HCT116 (cell line): ENCODE data around the gene AXDND1. TPM values are rescaled to one million over a fixed set of nuclear protein-coding genes. Genes with fewer than 3 reads are reported as not detected.

Experiments used
- ATAC-seq: fragments of 200-7000 bp; cut with Tn5 transposase; 2 replicates; pipeline ENCODE4 v1.9.1; 2020; ENCODE audit warnings: mild to moderate bottlenecking, moderate library complexity
- BruUV-seq: library from RNA; stranded (reverse); fragments of 400-500 nt; replicated peaks from 2 replicates; lab custom pipeline; 2021; lab: Mats Ljungman, UMichigan
- CTCF ChIA-PET: fragments of 300-600 bp; sonication (Branson Sonifier 250); formaldehyde crosslinking; loops from one replicate; lab custom pipeline; 2021; ENCODE audit warnings: antibody characterized with exemption; lab: Charles Lee
- POLR2A ChIA-PET: fragments of 300-600, 350-600 bp; sonication (Branson Sonifier 250); formaldehyde crosslinking; loops from one replicate; lab custom pipeline; 2021; ENCODE audit warnings: antibody characterized with exemption; lab: Charles Lee
- RAD21 ChIA-PET, 2 experiments: fragments of 300-600 bp; sonication (Branson Sonifier 250); formaldehyde crosslinking; loops; one replicate each; lab custom pipeline; 2023; ENCODE audit warnings: low total read pairs in 2 of 2; ENCODE audit not compliant: uncharacterized antibody in 2 of 2, unreplicated experiment in 2 of 2, low non-redundant PET in 1 of 2; lab: Charles Lee
- DNase-seq: peaks from one replicate; pipeline ENCODE4 v3.0.0-alpha.2; 2010; ENCODE audit warnings: low read depth, low spot score
- H2AFZ ChIP-seq: fragments of 200-600 bp; shearing (Covaris generic), sonication (generic); 2 replicates; pipeline ENCODE4 v1.6.1; 2017; ENCODE audit warnings: low read depth, mixed run types, mixed read lengths, antibody characterized with exemption, low read length; ENCODE audit not compliant: poor library complexity, severe bottlenecking
- H3K27ac ChIP-seq: 2 replicates; pipeline ENCODE4 v1.5.1; 2012; ENCODE audit warnings: low read depth, low read length
- H3K27me3 ChIP-seq: fragments of 200-600 bp; sonication (generic); 2 replicates; pipeline ENCODE4 v1.6.1; 2016; ENCODE audit warnings: mixed run types, low read length, mixed read lengths; ENCODE audit not compliant: insufficient read depth
- H3K36me3 ChIP-seq, 2 experiments: fragments of 200-500 bp in 1 of 2; fragments of 200-600 bp in 1 of 2; sonication (Bioruptor generic) in 1 of 2; sonication (generic) in 1 of 2; 2 replicates each; pipeline versions ENCODE4 v1.5.1 to v1.6.1; 2014 to 2016; ENCODE audit warnings: low read length in 2 of 2, inconsistent platforms in 1 of 2, mixed read lengths in 1 of 2, mixed run types in 1 of 2; ENCODE audit not compliant: insufficient read depth in 2 of 2, control insufficient read depth in 1 of 2
- H3K4me1 ChIP-seq, 2 experiments: fragments of 200-600 bp in 1 of 2; sonication (generic) in 1 of 2; 2 replicates each; pipeline versions ENCODE4 v1.5.1 to v1.6.1; 2012 to 2017; ENCODE audit warnings: low read length in 2 of 2, inconsistent platforms in 1 of 2, mild to moderate bottlenecking in 1 of 2, mixed read lengths in 1 of 2, mixed run types in 1 of 2, moderate library complexity in 1 of 2; ENCODE audit not compliant: insufficient read depth in 2 of 2, control insufficient read depth in 1 of 2
- H3K4me2 ChIP-seq: fragments of 200-600 bp; sonication (generic); 2 replicates; pipeline ENCODE4 v1.6.1; 2017; ENCODE audit warnings: mixed run types, low read length, mixed read lengths
- H3K4me3 ChIP-seq, 2 experiments: fragments of 200-600 bp in 1 of 2; sonication (generic) in 1 of 2; replicated peaks in 1 of 2; 2 replicates each; pipeline ENCODE4 v1.5.1; 2011 to 2016; ENCODE audit warnings: low read length in 2 of 2, control low read depth in 1 of 2, low read depth in 1 of 2, mild to moderate bottlenecking in 1 of 2, mixed read lengths in 1 of 2, mixed run types in 1 of 2
- H3K79me2 ChIP-seq: fragments of 200-600 bp; sonication (generic); 2 replicates; pipeline ENCODE4 v1.6.1; 2017; ENCODE audit warnings: mild to moderate bottlenecking, mixed run types, low read length, moderate library complexity, mixed read lengths; ENCODE audit not compliant: insufficient read depth
- H3K9ac ChIP-seq: fragments of 200-600 bp; sonication (generic); 2 replicates; pipeline ENCODE4 v1.6.1; 2016; ENCODE audit warnings: low read length, mixed read lengths
- H3K9me2 ChIP-seq: fragments of 200-600 bp; sonication (generic), shearing (Covaris generic); 2 replicates; pipeline ENCODE4 v1.6.1; 2017; ENCODE audit warnings: mixed run types, mild to moderate bottlenecking, moderate library complexity; ENCODE audit not compliant: insufficient read depth
- H3K9me3 ChIP-seq, 2 experiments: fragments of 200-500 bp in 1 of 2; fragments of 200-600 bp in 1 of 2; sonication (Bioruptor generic) in 1 of 2; sonication (generic) in 1 of 2; 2 replicates each; pipeline ENCODE4 v1.6.1; 2014 to 2017; ENCODE audit warnings: low read length in 2 of 2, mixed read lengths in 2 of 2, inconsistent platforms in 1 of 2, low read depth in 1 of 2, mild to moderate bottlenecking in 1 of 2, mixed run types in 1 of 2, moderate library complexity in 1 of 2; ENCODE audit not compliant: control insufficient read depth in 1 of 2, insufficient read depth in 1 of 2
- H4K20me1 ChIP-seq: fragments of 200-600 bp; sonication (generic), shearing (Covaris generic); 2 replicates; pipeline ENCODE4 v1.6.1; 2017; ENCODE audit warnings: mixed run types, mild to moderate bottlenecking, moderate library complexity; ENCODE audit not compliant: insufficient read depth
- CBX3 ChIP-seq: IDR thresholded peaks from 2 replicates; pipeline ENCODE4 v1.6.1; 2012; ENCODE audit warnings: low read depth
- CEBPB ChIP-seq: IDR thresholded peaks from 2 replicates; pipeline ENCODE4 v1.6.1; 2012; ENCODE audit warnings: low read depth
- EGR1 ChIP-seq: IDR thresholded peaks from 2 replicates; pipeline ENCODE4 v1.6.1; 2012; ENCODE audit warnings: low read depth
- ELF1 ChIP-seq: IDR thresholded peaks from 2 replicates; pipeline ENCODE4 v1.6.1; 2012; ENCODE audit warnings: low read depth, borderline replicate concordance
- EZH2 ChIP-seq: fragments of 200-600 bp; sonication (generic); IDR thresholded peaks from 2 replicates; pipeline ENCODE4 v1.6.1; 2017; ENCODE audit warnings: antibody characterized with exemption, mixed run types
- EZH2phosphoT487 ChIP-seq: fragments of 200-600 bp; IDR thresholded peaks from 2 replicates; pipeline ENCODE4 v1.6.1; 2018; ENCODE audit warnings: antibody characterized with exemption, borderline replicate concordance
- JUND ChIP-seq: IDR thresholded peaks from 2 replicates; pipeline ENCODE4 v1.6.1; 2012
- POLR2A ChIP-seq: IDR thresholded peaks from 2 replicates; pipeline ENCODE4 v1.7.0; 2011; ENCODE audit warnings: borderline replicate concordance; ENCODE audit not compliant: insufficient read depth, insufficient read length; ENCODE audit errors: extremely low read depth
- POLR2AphosphoS5 ChIP-seq: IDR thresholded peaks from 2 replicates; pipeline ENCODE4 v1.6.1; 2011; ENCODE audit warnings: mild to moderate bottlenecking, low read depth, low read length, moderate library complexity
- SP1 ChIP-seq: IDR thresholded peaks from 2 replicates; pipeline ENCODE4 v1.6.1; 2012; ENCODE audit warnings: low read depth
- TCF7L2 ChIP-seq: IDR thresholded peaks from 2 replicates; pipeline ENCODE4 v1.7.0; 2011; ENCODE audit warnings: borderline replicate concordance, inconsistent platforms; ENCODE audit not compliant: insufficient read depth, insufficient read length; ENCODE audit errors: extremely low read depth
- YY1 ChIP-seq: IDR thresholded peaks from 2 replicates; pipeline ENCODE4 v1.6.1; 2011; ENCODE audit warnings: low read length, low read depth, moderate library complexity, mild to moderate bottlenecking; ENCODE audit not compliant: insufficient replicate concordance; ENCODE audit errors: extremely low read depth
- ZFX ChIP-seq: fragments of 450-650 bp; IDR thresholded peaks from 2 replicates; pipeline ENCODE4 v1.6.1; 2017
- intact Hi-C: fragments of 100-400 bp; cut with micrococcal nuclease; formaldehyde crosslinking; loops from 2 replicates; pipeline ENCODE4 v1.10.0; 2022
- total RNA-seq: library from RNA; stranded (reverse); gene quantifications from one replicate; pipeline ENCODE4 v1.2.1, GENCODE V29; 2021; ENCODE audit not compliant: unreplicated experiment
- TF ChIP-seq, protein P1 (sequence below): IDR thresholded peaks from 2 replicates; pipeline ENCODE4 v1.6.1; 2012
- TF ChIP-seq, protein P2 (sequence below): IDR thresholded peaks from 2 replicates; pipeline ENCODE4 v1.6.1; 2011; ENCODE audit warnings: mild to moderate bottlenecking, low read length, moderate library complexity; ENCODE audit not compliant: insufficient replicate concordance; ENCODE audit errors: extremely low read depth
- TF ChIP-seq, protein P3 (sequence below): IDR thresholded peaks from 2 replicates; pipeline ENCODE4 v1.6.1; 2012

The AXDND1 gene
- total RNA-seq, 1 experiment from 2014 or later: 2.3 TPM

DNA sequence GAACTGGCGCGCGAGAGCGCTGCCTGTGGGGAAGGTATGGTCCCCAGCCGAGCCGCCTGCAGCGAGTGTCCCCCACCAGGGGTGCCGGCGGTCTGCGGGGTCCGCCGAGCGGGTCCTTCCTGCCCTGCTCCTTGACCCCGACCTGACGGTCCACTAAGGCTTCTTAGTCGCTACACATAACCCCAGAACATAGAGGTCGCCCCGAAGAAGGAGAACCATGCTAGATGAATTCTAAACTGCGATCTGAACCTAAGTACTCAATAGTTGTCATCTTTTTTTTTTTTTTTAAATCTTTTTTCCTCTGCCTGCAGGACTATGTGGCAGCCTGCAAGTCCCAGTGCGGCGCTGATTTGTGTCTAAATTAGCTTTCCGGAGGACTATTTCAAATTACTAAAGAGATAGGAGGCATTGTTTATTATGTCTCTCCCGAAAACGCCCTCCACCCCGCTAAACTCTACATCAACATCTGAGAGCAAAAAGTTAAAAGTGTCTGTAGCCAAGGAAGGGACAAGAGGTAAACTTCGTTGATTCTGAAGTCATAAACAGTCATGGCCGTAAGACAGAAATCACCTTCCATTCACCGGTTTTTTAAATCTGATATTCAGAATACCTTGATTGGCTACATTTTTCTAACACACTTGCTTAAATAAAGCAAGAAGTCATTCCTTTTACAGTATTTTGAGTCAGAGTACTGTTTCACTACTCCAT, 476 bp downstream of the AXDND1 start:
- Histone ChIP-seq H2AFZ (peak overlapping the region; percentile 97), H3K27me3 (no peaks in the 10 kb centered on the region), H3K36me3 (no peaks in the 10 kb centered on the region), H3K9me3 (no peaks in the 10 kb centered on the region), H3K4me2 (peak overlapping the region; percentile 71), H3K4me3 (peak overlapping the region; percentile 59 to 62), H3K27ac (peak overlapping the region; percentile 43), H3K79me2 (no peaks in the 10 kb centered on the region), H3K9me2 (no peaks in the 10 kb centered on the region), H3K9ac (peak overlapping the region; percentile 65), H4K20me1 (no peaks in the 10 kb centered on the region), H3K4me1 (peaks cover 0 to 13% of the 10 kb centered on the region in 2 experiments; a peak in 2 of 4 replicates)
- RAD21 ChIA-PET: no interaction called here
- CTCF ChIA-PET: no interaction called here
- peak; percentile 39 for ATAC-seq
- no peak for DNase-seq
- BruUV-seq: TSS peak; percentile 85
- intact Hi-C loops: no loop called here
- POLR2A ChIA-PET: no interaction called here
- TF ChIP-seq ELF1: no peak; the same call in 1 of the 2 replicates
- TF ChIP-seq, protein P1, sequence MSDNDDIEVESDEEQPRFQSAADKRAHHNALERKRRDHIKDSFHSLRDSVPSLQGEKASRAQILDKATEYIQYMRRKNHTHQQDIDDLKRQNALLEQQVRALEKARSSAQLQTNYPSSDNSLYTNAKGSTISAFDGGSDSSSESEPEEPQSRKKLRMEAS: peak; percentile 32; the same call in 1 of the 2 replicates
- no peak for TF ChIP-seq EZH2phosphoT487
- TF ChIP-seq EGR1: 0 out of 2 replicates have a peak, but pooled peaks have one; percentile 25
- no peak for TF ChIP-seq CEBPB

DNA sequence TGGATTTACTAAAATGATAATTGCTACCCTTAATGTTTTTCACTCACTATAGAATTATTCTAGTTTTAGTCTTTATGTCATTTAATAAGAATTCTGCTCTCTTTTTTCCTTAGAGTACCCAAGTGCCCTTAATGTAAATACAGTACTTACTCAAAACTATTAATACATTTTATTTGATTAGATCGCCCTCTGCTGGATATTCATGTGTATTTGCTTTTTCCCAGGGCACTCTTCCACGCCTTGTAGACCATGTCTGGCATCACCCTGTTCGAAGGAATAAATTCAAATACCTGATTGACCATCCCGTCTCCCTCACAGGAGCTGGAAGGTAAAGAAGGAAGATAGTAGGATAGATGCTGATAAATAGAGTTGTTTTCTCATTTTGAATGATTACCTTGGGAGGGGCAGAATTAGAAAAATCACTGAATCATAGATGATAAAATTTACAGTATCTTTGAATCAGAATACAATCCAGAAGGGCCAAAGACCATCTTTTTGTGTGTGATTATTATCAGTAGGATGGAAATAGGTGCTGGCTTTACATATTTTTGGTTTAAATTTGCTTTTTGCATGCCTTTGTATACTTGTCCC, 4.1 kb downstream of the AXDND1 start:
- no peak overlapping the region for H3K4me3 ChIP-seq
- no peaks in the 10 kb centered on the region for H3K9me3 ChIP-seq
- H2AFZ ChIP-seq: no peak overlapping the region
- H3K36me3 ChIP-seq: no peaks in the 10 kb centered on the region
- H3K4me1 ChIP-seq: peaks cover 0 to 13% of the 10 kb centered on the region in 2 experiments; a peak in 2 of 4 replicates
- DNase-seq: peak; percentile 57
- no peaks in the 10 kb centered on the region for H3K27me3 ChIP-seq
- intact Hi-C loops: loop anchor here (1.0 to 2.0 kb wide), 5 partner anchors 119 to 827 kb away; no protein-coding TSS in a partner anchor
- no peaks in the 10 kb centered on the region for H3K79me2 ChIP-seq
- H3K9me2 ChIP-seq: no peaks in the 10 kb centered on the region
- H3K4me2 ChIP-seq: no peak overlapping the region
- no TSS peak for BruUV-seq
- H3K9ac ChIP-seq: no peak overlapping the region
- POLR2A ChIA-PET: no interaction called here
- RAD21 ChIA-PET: interaction anchor here in 1 of 2 experiments (1.4 kb wide), 1 partner anchor 118 kb away, joined by 3 read pairs; no protein-coding TSS in a partner anchor
- no peaks in the 10 kb centered on the region for H4K20me1 ChIP-seq
- CTCF ChIA-PET: interaction anchor here (0.7 to 2.6 kb wide), 4 partner anchors 14 to 445 kb away, joined by 3 to 12 read pairs (median 8); no protein-coding TSS in a partner anchor
- ATAC-seq: peak; percentile 67
- H3K27ac ChIP-seq: no peak overlapping the region
- TF ChIP-seq POLR2AphosphoS5: no peak
- no peak for TF ChIP-seq CEBPB
- TF ChIP-seq, protein P1: peak; percentile 20; the same call in 1 of the 2 replicates
- no peak for TF ChIP-seq SP1
- no peak for TF ChIP-seq POLR2A
- TF ChIP-seq, protein P2, sequence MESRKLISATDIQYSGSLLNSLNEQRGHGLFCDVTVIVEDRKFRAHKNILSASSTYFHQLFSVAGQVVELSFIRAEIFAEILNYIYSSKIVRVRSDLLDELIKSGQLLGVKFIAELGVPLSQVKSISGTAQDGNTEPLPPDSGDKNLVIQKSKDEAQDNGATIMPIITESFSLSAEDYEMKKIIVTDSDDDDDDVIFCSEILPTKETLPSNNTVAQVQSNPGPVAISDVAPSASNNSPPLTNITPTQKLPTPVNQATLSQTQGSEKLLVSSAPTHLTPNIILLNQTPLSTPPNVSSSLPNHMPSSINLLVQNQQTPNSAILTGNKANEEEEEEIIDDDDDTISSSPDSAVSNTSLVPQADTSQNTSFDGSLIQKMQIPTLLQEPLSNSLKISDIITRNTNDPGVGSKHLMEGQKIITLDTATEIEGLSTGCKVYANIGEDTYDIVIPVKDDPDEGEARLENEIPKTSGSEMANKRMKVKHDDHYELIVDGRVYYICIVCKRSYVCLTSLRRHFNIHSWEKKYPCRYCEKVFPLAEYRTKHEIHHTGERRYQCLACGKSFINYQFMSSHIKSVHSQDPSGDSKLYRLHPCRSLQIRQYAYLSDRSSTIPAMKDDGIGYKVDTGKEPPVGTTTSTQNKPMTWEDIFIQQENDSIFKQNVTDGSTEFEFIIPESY: no peak
- TF ChIP-seq JUND: no peak
- no peak for TF ChIP-seq EZH2phosphoT487
- TF ChIP-seq ZFX: no peak
- TF ChIP-seq YY1: no peak
- TF ChIP-seq, protein P3, sequence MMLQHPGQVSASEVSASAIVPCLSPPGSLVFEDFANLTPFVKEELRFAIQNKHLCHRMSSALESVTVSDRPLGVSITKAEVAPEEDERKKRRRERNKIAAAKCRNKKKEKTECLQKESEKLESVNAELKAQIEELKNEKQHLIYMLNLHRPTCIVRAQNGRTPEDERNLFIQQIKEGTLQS: no peak
- no peak for TF ChIP-seq ELF1
- TF ChIP-seq EZH2: no peak
- no peak for TF ChIP-seq CBX3
- TF ChIP-seq TCF7L2: no peak
- no peak for TF ChIP-seq EGR1
